Peyer's patch (tissue), 4 donors: Measurements from ENCODE around the gene TMSB15B. TPM values are rescaled to one million over a fixed set of nuclear protein-coding genes. Genes with fewer than 3 reads are reported as not detected.
A peak's percentile ranks its signal among the peaks of the same experiment; 100 is the strongest.
"Not testable (repeated sequence)": the region's sequence is repeated elsewhere in the genome, so short reads cannot be mapped to it uniquely, and the experiment has no call there.

Experiments
- DNase-seq, 3 donors: peaks; one replicate each; pipeline ENCODE4 v3.0.0-alpha.2; 2017 to 2019
- H3K27ac ChIP-seq, 4 donors: fragments of 200-600 bp; sonication (generic); one replicate each; pipeline ENCODE4 v1.5.1; 2016 to 2019
- H3K27me3 ChIP-seq, 2 donors: fragments of 200-600 bp; sonication (generic); one replicate each; pipeline ENCODE4 v1.5.1; 2019
- H3K36me3 ChIP-seq, 3 donors: fragments of 200-600 bp; sonication (generic); one replicate each; pipeline ENCODE4 v1.5.1; 2016 to 2019
- H3K4me1 ChIP-seq, 4 donors: fragments of 200-600 bp; sonication (generic); one replicate each; pipeline ENCODE4 v1.5.1; 2016 to 2019
- H3K4me3 ChIP-seq, 4 donors: fragments of 200-600 bp; sonication (generic); 1 replicate in 3 of 4; 2 replicates in 1 of 4; pipeline ENCODE4 v1.5.1; 2016 to 2019; ENCODE audit warnings: mild to moderate bottlenecking in 1 of 4
- H3K9me3 ChIP-seq, 4 donors: fragments of 200-600 bp; sonication (generic); one replicate each; pipeline ENCODE4 v1.5.1; 2016 to 2019; ENCODE audit warnings: mild to moderate bottlenecking in 1 of 4
- POLR2A ChIP-seq, 2 donors: fragments of 450-650 bp; IDR thresholded peaks; one replicate each; pipeline ENCODE4 v1.5.1; 2017; ENCODE audit warnings: antibody characterized with exemption in 2 of 2, mild to moderate bottlenecking in 2 of 2, moderate library complexity in 2 of 2
- total RNA-seq, 4 donors: library from RNA; depleted of rRNA; stranded (reverse); fragments of >200 nt; gene quantifications; one replicate each; pipeline ENCODE4 v1.1.0, GENCODE V29; 2016
- TF ChIP-seq, protein P1 (sequence below), 6 experiments: fragments of 450-650 bp in 4 of 6; fragments of 200-600 bp in 2 of 6; sonication (generic) in 1 of 6; IDR thresholded peaks; one replicate each; pipeline ENCODE4 v1.5.1; 2017 to 2019; ENCODE audit warnings: antibody characterized with exemption in 6 of 6, mild to moderate bottlenecking in 3 of 6, moderate library complexity in 1 of 6

The TMSB15B gene
- total RNA-seq, 4 donors from 2014 or later = 0.54 to 9.1 (median 1.0) TPM; not detected in 1

DNA sequence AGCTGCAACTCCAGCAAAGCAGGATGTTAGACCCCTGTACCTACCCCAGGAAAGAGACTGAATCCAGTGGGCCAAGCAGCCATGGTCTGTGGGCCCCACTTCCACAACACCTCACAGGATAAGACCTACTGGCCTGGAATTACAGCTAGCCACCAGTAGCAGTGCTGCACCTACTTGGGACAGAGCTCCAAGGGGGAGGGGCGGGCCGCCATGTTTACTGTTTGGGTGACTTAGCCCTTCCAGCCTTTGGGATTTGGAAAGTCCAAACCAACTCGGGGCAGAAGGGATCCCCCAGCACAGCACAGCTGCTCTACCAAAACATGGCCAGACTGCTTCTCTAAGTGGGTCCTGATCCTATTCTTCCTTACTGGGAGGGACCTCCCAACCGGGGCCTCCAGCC, 9.1 kb upstream of the TMSB15B start:
- DNase-seq = no peak
- no peak overlapping the region for H3K27ac ChIP-seq
- H3K27me3 ChIP-seq = no peaks in the 10 kb centered on the region
- H3K4me1 ChIP-seq = no peaks in the 10 kb centered on the region
- no peak overlapping the region for H3K4me3 ChIP-seq
- H3K9me3 ChIP-seq = no peaks in the 10 kb centered on the region
- H3K36me3 ChIP-seq = no peaks in the 10 kb centered on the region
- TF ChIP-seq, protein P1, sequence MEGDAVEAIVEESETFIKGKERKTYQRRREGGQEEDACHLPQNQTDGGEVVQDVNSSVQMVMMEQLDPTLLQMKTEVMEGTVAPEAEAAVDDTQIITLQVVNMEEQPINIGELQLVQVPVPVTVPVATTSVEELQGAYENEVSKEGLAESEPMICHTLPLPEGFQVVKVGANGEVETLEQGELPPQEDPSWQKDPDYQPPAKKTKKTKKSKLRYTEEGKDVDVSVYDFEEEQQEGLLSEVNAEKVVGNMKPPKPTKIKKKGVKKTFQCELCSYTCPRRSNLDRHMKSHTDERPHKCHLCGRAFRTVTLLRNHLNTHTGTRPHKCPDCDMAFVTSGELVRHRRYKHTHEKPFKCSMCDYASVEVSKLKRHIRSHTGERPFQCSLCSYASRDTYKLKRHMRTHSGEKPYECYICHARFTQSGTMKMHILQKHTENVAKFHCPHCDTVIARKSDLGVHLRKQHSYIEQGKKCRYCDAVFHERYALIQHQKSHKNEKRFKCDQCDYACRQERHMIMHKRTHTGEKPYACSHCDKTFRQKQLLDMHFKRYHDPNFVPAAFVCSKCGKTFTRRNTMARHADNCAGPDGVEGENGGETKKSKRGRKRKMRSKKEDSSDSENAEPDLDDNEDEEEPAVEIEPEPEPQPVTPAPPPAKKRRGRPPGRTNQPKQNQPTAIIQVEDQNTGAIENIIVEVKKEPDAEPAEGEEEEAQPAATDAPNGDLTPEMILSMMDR (IDR thresholded peaks at IDR 0.05) = no peak
- no peak for TF ChIP-seq POLR2A (IDR thresholded peaks at IDR 0.05)

DNA sequence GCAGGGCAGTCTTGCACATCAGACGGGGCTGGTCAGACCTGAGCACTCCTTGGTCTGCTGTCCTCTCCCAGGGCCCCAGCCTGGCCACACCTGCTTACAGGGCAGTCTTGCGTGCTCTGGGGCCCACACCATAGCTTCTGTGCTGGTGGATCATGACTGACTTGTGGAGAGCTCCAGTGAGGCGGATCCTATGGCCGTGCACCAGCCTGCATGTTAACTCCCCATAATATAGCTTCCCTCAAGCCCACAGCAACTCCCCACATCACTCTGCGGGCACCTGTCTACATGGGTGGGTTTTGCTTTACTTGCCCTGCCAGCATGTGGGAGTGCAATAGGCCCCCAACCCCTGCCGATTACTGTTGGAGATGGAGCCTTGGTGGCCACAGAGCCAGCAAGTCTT, 8.2 kb upstream of the TMSB15B start:
- DNase-seq = peak in 1 of 3 donors; percentile 42
- no peaks in the 10 kb centered on the region for H3K9me3 ChIP-seq
- no peak overlapping the region for H3K27ac ChIP-seq
- H3K4me3 ChIP-seq = no peak overlapping the region
- H3K27me3 ChIP-seq = no peaks in the 10 kb centered on the region
- H3K4me1 ChIP-seq = no peaks in the 10 kb centered on the region
- H3K36me3 ChIP-seq = no peaks in the 10 kb centered on the region
- TF ChIP-seq, protein P1 (IDR thresholded peaks at IDR 0.05) = no peak
- TF ChIP-seq POLR2A (IDR thresholded peaks at IDR 0.05) = no peak

DNA sequence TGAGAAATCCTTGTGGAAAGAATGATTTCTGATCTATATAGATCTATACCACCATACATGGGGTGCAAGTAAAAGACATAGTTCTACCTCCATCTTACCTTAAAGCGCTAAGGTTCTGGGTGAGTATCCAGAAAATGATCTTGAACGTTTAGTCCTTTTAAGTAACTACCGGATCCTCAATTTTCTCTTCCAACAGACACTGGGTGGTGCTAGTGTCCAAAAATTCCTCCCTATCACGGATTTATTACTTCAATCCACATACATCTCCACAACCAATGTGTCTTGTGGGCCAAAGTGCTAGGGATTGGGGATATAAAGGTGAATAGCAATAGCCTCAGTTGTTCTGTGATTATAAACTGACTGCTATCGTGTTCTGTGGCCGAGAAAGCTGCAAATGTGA, 1.8 kb upstream of the TMSB15B start:
- H3K4me1 ChIP-seq, H3K9me3 ChIP-seq, H3K36me3 ChIP-seq, DNase-seq, H3K4me3 ChIP-seq, H3K27me3 ChIP-seq, H3K27ac ChIP-seq: not testable (repeated sequence)

DNA sequence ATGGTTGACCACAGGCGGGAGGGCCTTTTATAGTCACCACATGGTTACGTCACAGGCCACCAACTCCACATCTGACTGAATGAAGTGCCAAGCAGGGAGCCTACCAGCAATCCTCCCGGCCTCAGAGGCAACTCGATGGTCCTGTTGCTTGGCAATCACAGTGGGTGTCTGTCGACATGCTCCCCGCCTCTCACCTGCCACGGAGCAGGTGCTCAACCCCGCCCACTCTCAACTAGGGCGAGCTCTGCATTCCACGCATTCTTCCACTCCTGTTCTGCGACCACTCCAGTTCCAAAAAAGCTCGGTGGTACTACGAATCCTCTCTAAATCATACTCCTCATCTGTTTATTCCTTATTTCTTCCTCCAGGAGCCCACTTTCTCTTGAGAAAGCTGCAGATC, 21.1 kb downstream of the TMSB15B start:
- not testable (repeated sequence) for DNase-seq, H3K4me3 ChIP-seq, H3K27ac ChIP-seq, H3K27me3 ChIP-seq, H3K36me3 ChIP-seq, H3K4me1 ChIP-seq, H3K9me3 ChIP-seq

DNA sequence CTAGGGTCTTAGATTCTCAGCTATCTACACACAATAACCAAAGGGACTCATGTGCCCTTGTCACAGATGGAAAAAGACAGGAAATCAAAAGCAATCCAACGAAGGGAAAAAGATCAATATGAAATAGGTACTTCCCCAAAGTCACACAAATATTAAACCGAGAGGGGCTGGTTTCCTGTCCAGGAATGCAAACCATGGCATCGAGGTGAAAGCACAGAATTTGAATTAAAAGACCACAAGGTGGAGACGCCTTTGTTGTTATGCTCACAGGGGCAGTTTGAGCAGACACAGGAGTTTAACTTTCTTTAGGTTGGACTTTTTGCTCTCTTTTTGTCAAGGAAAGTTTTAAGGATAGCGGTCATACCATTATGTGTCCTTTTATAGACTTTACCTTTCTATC, 36.8 kb downstream of the TMSB15B start:
- TF ChIP-seq, protein P1 (IDR thresholded peaks at IDR 0.05) = no peak
- no peak for TF ChIP-seq POLR2A (IDR thresholded peaks at IDR 0.05)
- Histone ChIP-seq H3K27ac (no peak overlapping the region), H3K4me1 (no peaks in the 10 kb centered on the region), H3K36me3 (no peaks in the 10 kb centered on the region), H3K4me3 (no peak overlapping the region), H3K27me3 (no peaks in the 10 kb centered on the region), H3K9me3 (no peaks in the 10 kb centered on the region)
- no peak for DNase-seq

DNA sequence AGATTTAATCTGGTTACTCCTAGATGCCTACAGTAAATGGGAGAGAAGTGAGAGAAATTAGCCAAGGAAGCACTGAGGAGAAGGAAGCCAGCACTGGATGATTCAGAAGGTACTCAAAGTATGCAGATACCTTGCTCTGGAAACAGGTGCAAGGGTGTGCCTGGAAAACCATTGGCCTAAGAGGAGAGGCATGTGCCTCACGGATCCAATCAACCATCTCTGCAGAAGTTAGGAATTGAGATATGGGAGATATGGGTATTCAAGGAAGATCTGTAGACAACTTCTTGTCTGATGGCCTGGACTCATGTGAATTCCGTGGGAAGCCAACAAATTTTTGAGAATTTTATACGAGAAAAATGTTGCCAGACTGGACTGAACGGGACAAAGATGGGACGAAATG, 46.4 kb downstream of the TMSB15B start:
- no peak for TF ChIP-seq POLR2A (IDR thresholded peaks at IDR 0.05)
- TF ChIP-seq, protein P1 (IDR thresholded peaks at IDR 0.05) = no peak
- DNase-seq = no peak
- H3K9me3 ChIP-seq = no peaks in the 10 kb centered on the region
- H3K27ac ChIP-seq = no peak overlapping the region
- no peaks in the 10 kb centered on the region for H3K4me1 ChIP-seq
- no peak overlapping the region for H3K4me3 ChIP-seq
- no peaks in the 10 kb centered on the region for H3K36me3 ChIP-seq
- H3K27me3 ChIP-seq = no peaks in the 10 kb centered on the region

DNA sequence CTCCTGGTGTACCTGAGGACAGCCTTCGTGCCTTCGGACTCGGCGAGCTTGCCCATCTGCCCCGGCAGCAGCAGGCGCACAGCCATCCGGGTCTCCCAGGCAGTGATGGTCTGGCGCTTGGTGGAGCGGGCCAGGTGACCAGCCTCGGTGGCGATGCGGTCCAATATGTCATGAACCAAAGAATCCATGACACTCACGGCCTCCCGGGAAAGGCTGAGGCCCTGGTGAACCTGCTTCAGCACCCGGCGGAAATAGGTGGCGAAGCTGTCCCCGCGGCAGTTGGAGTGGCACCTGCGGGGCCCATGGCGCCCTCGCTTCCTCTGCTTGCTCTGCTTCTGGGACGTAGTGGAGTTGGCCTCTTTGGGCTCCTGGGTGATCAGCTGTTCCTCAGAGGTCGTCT, 50.7 kb downstream of the TMSB15B start:
- no peak overlapping the region for H3K4me3 ChIP-seq

More for the DNA sequence above, 50.7 kb downstream of the TMSB15B start:
- Histone ChIP-seq H3K27ac (no peak overlapping the region), H3K4me1 (no peaks in the 10 kb centered on the region), H3K9me3 (no peaks in the 10 kb centered on the region), H3K27me3 (no peaks in the 10 kb centered on the region), H3K36me3 (no peaks in the 10 kb centered on the region)
- no peak for TF ChIP-seq POLR2A (IDR thresholded peaks at IDR 0.05)
- TF ChIP-seq, protein P1 (IDR thresholded peaks at IDR 0.05) = no peak
- no peak for DNase-seq
